GM18498 (cell line): ENCODE results near the gene MAB21L2.

Experiments
- ATAC-seq: cut with Tn5 transposase; IDR thresholded peaks from one replicate; pipeline ENCODE4 v1.9.1; 2021; ENCODE audit warnings: mild to moderate bottlenecking, moderate library complexity; ENCODE audit not compliant: unreplicated experiment

The MAB21L2 gene

DNA sequence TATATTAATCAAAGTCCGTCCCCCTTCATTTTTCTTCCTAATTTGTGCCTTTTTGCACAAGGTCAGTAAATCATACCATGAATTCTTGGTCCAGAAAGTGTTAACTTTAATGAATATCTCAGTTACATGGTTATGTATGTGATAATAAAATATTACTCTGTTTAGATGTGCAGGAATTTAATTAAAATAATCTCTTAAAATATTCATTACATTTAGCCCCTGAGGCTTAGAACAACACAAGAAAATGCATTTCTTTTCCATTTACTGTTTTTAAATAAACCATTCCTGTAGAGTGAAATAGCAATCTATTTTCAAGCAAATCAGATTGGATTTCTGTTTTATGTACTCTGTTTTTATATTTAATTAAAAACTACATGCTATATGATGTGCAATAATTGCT, 17.6 kb downstream of the MAB21L2 start:
- no peak for ATAC-seq

DNA sequence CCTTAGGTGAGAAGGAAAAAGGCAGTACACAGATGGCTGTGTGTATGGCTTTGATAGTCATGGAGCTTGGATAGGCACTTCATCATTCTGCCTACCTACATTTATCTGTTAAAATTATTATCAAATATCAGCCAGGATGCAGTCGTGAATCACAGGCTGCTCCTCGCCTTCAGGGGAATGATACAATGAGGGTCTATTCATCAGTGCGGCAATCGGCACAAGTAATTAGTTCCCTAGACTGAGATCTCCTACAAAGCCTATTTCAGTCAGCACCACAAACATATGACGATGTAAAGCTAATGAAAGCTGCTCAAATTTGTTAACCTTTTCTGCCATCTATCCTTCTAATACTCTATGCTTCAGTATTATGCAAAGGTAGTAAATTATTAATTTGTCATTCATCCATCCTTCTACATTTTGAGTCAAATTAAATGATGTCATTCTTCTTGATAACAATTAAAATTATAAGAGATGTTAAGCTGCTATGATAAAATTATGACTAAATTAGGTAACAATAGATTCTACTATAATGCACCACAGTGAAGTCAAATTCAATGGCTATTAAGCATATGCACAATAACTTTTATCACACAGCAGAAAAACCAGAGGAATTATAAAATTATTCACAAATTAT, 19.0 kb downstream of the MAB21L2 start:
- no peak for ATAC-seq

- no peak for ATAC-seq
Observed at GRCh38 chr4:150609131-150609530, 27.2 kb downstream of the MAB21L2 start.

- ATAC-seq: no peak
Observed at GRCh38 chr4:150619042-150619441, 37.1 kb downstream of the MAB21L2 start.

GRCh38 chr4:150624055-150624454, 42.1 kb downstream of the MAB21L2 start:
- ATAC-seq: no peak

DNA sequence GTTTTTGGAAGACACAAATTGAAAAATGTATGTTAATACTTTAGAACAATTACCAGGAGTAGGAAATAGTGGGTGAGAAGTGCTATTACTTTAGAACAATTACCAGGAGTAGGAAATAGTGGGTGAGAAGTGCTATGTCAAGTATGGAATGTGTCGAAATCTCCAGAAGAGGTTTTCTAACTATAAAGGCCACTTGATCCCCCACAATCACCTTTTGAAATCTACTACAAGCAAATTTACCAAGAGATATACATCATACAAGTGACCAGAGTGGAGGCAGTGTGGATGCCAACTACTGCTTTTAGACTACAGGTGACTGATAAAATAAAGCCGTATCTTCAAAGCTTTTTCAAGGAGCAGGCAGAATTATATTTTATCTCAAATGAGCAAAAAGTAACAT, 43.1 kb downstream of the MAB21L2 start:
- ATAC-seq: no peak

- no peak for ATAC-seq
Observed at GRCh38 chr4:150628073-150628472, 46.1 kb downstream of the MAB21L2 start.

DNA sequence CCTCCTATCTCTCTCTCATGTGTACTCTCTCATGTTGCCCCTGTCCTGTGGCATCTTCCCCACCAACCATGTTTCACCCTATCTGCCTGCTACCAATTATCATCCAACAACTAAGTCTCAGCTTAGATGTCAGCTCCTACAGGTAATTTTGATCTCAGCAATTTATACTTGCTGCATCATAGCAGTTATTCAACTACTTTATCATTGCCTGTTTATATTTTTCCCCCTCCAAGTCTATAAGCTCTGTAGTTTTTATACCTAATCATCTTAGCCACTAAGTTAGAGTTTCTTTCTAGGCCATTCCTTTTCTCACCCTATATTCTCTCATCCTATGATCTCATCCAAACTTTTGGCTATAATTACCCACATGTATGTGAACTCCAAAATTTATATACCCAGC, 50.7 kb downstream of the MAB21L2 start:
- ATAC-seq: no peak
